ENCODE data around the gene RPL18A. TPM values are rescaled to one million over a fixed set of nuclear protein-coding genes. Genes with fewer than 3 reads are reported as not detected.

RPL18A gene
- total and polyA plus RNA-seq, 2 of the 13 experiments (the other 11 are each of a cell fraction or from before 2014, with no cell fraction given) = 1,471 to 2,004 TPM

DNA sequence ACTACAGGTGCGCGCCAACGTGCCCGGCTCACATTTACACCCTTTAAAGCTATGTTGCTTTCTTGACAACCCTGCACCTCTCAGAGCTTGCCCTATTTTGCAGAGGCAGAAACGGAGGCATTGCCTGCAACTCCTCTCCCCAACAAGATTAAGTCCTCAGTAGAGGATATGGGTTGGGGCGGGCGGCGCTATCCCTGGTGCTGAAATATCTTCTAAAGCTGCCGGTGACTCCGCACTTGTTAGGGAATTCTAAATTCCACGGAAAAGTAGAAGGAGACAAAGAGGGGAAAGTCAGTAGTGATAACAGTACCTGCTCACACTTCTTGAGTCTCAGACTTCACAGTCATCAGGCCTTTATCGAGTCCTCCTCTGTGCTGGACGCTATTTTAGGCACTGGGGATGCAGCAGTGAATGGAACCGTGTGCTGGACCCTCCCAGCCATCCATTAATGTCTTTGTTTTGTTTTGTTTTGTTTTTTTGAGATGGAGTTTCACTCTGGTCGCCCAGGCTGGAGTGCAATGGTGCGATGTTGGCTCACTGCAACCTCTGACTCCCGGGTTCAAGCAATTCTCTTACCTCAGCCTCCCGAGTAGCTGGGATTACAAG, 30.0 kb downstream of the RPL18A start (continued):
- TF ChIP-seq SNAPC4 (CRISPR knock-in tag; IDR thresholded peaks at IDR 0.05) (no peak), ZNF746 (CRISPR knock-in tag; IDR thresholded peaks at IDR 0.05) (no peak), ESRRA (CRISPR knock-in tag; IDR thresholded peaks at IDR 0.05; ENCODE audit: low read depth) (no peak), ZNF878 (CRISPR knock-in tag; IDR thresholded peaks at IDR 0.05) (no peak), ZBTB7B (CRISPR knock-in tag; IDR thresholded peaks at IDR 0.05) (no peak), POGK (CRISPR knock-in tag; conservative IDR thresholded peaks at IDR 0.05) (no peak), SIN3B (IDR thresholded peaks at IDR 0.05; ENCODE audit: low read length) (no peak), ZNF205 (CRISPR knock-in tag; IDR thresholded peaks at IDR 0.05) (0 out of 2 replicates have a peak, but pooled peaks have one; percentile 44), ZNF446 (CRISPR knock-in tag; IDR thresholded peaks at IDR 0.05) (peak; percentile 63; the same call in 1 of the 2 replicates), RBAK (CRISPR knock-in tag; IDR thresholded peaks at IDR 0.05) (no peak), AKNA (CRISPR knock-in tag; IDR thresholded peaks at IDR 0.05; ENCODE audit: borderline replicate concordance) (0 out of 2 replicates have a peak, but pooled peaks have one; percentile 79), NR1H2 (CRISPR knock-in tag; IDR thresholded peaks at IDR 0.05; ENCODE audit: borderline replicate concordance, low read depth) (no peak), IKZF4 (CRISPR knock-in tag; IDR thresholded peaks at IDR 0.05; ENCODE audit: borderline replicate concordance, low read depth, not compliant biosample characterization) (no peak), MED13 (CRISPR knock-in tag; IDR thresholded peaks at IDR 0.05) (no peak), ZBTB14 (CRISPR knock-in tag; IDR thresholded peaks at IDR 0.05) (no peak), REPIN1 (CRISPR knock-in tag; IDR thresholded peaks at IDR 0.05; ENCODE audit: borderline replicate concordance, low read depth) (no peak), ZNF674 (CRISPR knock-in tag; IDR thresholded peaks at IDR 0.05; ENCODE audit: low read depth) (no peak)

Data from HepG2 (cell line).